Type B pancreatic cell (in vitro differentiated cells): Measurements from ENCODE around the gene RPTOR. TPM values are rescaled to one million over a fixed set of nuclear protein-coding genes. Genes with fewer than 3 reads are reported as not detected.

Experiments
- DNase-seq: peaks from one replicate; pipeline ENCODE4 v3.0.0; 2021; ENCODE audit warnings: mixed read lengths; ENCODE audit not compliant: unreplicated experiment; ENCODE audit errors: extremely low spot score
- H3K27ac Mint-ChIP-seq: 2 replicates; pipeline ENCODE4 v1.8.0; 2021; ENCODE audit warnings: mild to moderate bottlenecking, mixed read lengths
- H3K27me3 Mint-ChIP-seq: 2 replicates; pipeline ENCODE4 v1.8.0; 2021; ENCODE audit warnings: mixed read lengths
- H3K36me3 Mint-ChIP-seq: 2 replicates; pipeline ENCODE4 v1.8.0; 2021; ENCODE audit warnings: mixed read lengths
- H3K4me1 Mint-ChIP-seq: one replicate; pipeline ENCODE4 v1.8.0; 2021; ENCODE audit warnings: mixed read lengths; ENCODE audit not compliant: unreplicated experiment
- H3K4me3 Mint-ChIP-seq: 2 replicates; pipeline ENCODE4 v1.8.0; 2021; ENCODE audit warnings: mild to moderate bottlenecking, mixed read lengths
- H3K9me3 Mint-ChIP-seq: 2 replicates; pipeline ENCODE4 v1.8.0; 2021; ENCODE audit warnings: mixed read lengths
- total RNA-seq: library from RNA; stranded (reverse); gene quantifications from 2 replicates; pipeline ENCODE4 v1.2.1, GENCODE V29; 2021; ENCODE audit warnings: low replicate concordance
- TF ChIP-seq, protein P1 (sequence below): fragments of 200-600 bp; sonication (generic); conservative IDR thresholded peaks from 2 replicates; pipeline ENCODE4 v1.5.0; 2021; ENCODE audit warnings: antibody characterized with exemption, mild to moderate bottlenecking

Gene RPTOR
- total RNA-seq, 1 donor from 2014 or later, result 39.8 TPM

DNA sequence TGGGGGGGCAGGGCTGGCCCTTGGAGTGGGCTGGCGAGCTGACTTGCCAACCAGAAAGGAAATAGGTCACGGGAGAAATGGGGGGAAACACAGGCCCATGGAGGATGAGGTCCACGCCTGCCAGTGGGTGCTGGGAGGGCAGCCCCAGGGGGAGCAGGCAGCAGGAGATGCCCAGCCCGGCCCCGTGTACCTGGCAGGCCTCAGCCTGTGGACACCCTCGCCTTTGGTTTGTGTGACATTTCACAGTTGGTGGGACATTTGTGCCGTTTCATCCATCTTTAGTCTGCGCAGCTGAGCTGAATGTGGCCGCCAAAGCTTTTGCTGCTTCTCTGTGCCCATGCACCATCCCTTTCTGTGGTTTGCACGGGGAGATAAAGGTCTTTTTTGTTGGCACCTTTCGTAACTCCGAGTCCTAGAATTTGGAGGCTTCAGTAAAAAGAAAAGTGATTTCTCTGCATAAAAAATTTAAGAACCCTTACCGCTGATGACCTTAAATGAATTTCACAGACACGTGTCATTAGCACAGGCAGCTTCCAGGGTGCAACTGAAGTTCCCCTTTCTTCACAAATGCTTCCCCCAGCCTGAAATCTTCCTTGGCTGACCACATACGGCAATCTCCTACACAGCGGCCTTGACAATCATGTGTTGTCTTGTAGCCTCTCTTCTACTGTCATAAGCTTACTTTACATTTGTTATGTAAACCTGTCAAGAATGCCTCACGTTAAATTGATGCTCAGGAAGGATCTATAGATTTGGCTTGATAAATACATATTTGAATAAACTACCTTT, 193.6 kb downstream of the RPTOR start:
- Mint-ChIP-seq H3K4me3 (no peak overlapping the region), H3K27me3 (no peaks in the 10 kb centered on the region), H3K4me1 (peaks cover 7% of the 10 kb centered on the region), H3K36me3 (peaks cover 34% of the 10 kb centered on the region), H3K27ac (no peak overlapping the region), H3K9me3 (no peaks in the 10 kb centered on the region)
- TF ChIP-seq, protein P1, sequence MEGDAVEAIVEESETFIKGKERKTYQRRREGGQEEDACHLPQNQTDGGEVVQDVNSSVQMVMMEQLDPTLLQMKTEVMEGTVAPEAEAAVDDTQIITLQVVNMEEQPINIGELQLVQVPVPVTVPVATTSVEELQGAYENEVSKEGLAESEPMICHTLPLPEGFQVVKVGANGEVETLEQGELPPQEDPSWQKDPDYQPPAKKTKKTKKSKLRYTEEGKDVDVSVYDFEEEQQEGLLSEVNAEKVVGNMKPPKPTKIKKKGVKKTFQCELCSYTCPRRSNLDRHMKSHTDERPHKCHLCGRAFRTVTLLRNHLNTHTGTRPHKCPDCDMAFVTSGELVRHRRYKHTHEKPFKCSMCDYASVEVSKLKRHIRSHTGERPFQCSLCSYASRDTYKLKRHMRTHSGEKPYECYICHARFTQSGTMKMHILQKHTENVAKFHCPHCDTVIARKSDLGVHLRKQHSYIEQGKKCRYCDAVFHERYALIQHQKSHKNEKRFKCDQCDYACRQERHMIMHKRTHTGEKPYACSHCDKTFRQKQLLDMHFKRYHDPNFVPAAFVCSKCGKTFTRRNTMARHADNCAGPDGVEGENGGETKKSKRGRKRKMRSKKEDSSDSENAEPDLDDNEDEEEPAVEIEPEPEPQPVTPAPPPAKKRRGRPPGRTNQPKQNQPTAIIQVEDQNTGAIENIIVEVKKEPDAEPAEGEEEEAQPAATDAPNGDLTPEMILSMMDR, result no peak
- DNase-seq, result no peak

DNA sequence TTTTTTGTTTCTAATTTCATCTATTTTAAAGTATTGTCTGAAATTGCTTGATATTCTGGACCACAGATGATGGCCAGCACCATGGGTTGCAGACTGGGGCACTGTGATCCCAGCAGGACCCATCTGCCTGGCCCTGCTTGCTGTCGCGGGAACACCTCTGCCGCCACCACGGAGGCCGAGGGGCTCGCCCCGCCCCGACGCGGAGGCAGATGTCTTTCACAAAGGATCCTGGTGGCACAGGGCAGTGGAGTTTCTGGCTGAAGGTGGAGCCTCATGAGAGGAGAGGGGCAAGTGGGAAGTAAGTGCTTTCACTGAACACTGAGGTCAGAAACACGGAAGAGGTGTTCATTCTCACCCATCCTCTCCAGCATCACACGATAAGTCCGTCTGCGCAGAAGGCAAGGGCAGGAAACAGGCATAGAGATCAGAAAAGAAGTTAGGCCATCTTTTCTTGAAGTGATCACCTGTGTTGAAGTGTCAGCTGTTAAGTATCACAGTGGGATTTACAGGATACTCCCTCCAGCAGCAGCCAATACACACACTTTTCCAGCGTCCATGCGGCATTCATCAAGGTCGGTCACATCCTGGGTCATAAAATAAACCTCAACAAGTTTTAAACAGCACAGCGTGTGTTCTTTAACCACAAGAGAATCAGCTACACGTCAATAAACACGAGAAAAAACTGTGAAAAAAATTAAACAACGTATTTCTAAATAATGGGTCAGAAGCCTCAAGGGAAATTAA, 194.5 kb downstream of the RPTOR start:
- no peak for DNase-seq
- peaks cover 7% of the 10 kb centered on the region for H3K4me1 Mint-ChIP-seq
- no peaks in the 10 kb centered on the region for H3K9me3 Mint-ChIP-seq
- peaks cover 31% of the 10 kb centered on the region for H3K36me3 Mint-ChIP-seq
- no peak overlapping the region for H3K27ac Mint-ChIP-seq
- no peaks in the 10 kb centered on the region for H3K27me3 Mint-ChIP-seq
- TF ChIP-seq, protein P1, result no peak
- H3K4me3 Mint-ChIP-seq, result no peak overlapping the region

DNA sequence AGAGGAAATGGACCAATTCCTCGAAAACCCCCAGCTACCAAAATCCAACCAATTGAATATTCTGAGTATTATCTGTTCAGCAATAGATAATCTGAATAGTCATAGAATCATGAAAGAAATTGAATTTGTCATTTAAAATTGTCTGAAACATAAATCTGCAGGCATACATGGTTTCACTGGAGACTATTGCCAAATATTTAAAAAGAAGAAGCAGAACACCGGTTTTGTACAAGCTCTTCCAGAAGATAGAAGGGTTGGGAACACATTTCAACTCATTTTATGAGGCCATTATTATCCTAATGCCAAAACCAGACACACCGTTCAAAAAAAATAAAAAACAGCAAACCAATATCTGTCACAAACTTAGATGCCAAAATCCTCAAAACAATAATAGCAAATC, 195.5 kb downstream of the RPTOR start:
- Mint-ChIP-seq H3K4me1 (peaks cover 7% of the 10 kb centered on the region), H3K4me3 (no peak overlapping the region)
- TF ChIP-seq, protein P1, result no peak

DNA sequence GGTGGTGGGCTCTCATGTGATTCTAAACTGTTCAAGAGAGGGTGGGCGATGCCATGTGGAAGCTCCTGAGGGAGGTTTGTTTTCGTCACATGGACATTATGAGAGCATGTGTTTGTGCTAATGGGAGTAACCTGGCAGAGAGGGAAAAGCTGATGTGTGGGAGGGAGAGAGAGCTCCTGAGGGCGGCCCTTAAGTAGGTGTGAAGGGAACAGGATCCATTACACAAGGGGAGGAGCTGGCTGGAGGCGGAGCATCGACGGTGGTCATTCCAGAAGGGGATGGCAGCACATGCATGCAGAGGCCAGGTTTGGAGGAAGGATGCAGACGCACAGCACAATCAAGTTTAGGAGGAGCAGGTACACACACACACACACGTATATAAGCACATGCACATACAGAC, 197.5 kb downstream of the RPTOR start:
- no peak overlapping the region for H3K4me3 Mint-ChIP-seq
- H3K36me3 Mint-ChIP-seq, result peaks cover 25% of the 10 kb centered on the region
- H3K27me3 Mint-ChIP-seq, result no peaks in the 10 kb centered on the region
- no peak overlapping the region for H3K27ac Mint-ChIP-seq
- no peak for DNase-seq
- TF ChIP-seq, protein P1, result no peak
- no peaks in the 10 kb centered on the region for H3K4me1 Mint-ChIP-seq
- H3K9me3 Mint-ChIP-seq, result no peaks in the 10 kb centered on the region

More for the DNA sequence above, 195.5 kb downstream of the RPTOR start:
- no peak overlapping the region for H3K27ac Mint-ChIP-seq
- DNase-seq, result no peak
- peaks cover 28% of the 10 kb centered on the region for H3K36me3 Mint-ChIP-seq
- no peaks in the 10 kb centered on the region for H3K9me3 Mint-ChIP-seq
- no peaks in the 10 kb centered on the region for H3K27me3 Mint-ChIP-seq

DNA sequence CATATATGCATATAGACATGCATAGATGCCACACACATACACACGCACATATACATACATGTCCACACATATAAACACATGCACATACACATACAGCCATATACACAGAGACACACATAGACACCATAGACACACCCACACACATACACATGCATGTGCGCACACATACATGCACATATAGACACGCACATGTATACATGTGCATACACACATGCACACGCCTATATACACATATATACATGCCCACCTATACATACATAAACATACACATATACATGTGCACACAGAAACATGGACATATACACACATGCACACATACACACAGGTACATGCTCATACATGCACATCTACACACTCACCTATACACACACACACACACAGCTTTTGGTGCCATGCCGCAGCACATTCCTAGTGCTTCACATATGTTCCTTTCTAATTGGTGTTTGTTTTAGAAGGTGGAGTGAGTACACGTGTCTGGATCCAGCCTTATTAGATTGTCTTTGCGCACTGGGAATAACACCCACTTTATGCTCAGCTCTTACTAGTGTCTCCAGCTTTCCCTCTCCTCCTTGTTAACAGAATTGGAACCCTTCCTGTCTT, 198.0 kb downstream of the RPTOR start:
- H3K4me3 Mint-ChIP-seq, result no peak overlapping the region
- H3K27ac Mint-ChIP-seq, result no peak overlapping the region
- H3K27me3 Mint-ChIP-seq, result no peaks in the 10 kb centered on the region
- peaks cover 29% of the 10 kb centered on the region for H3K36me3 Mint-ChIP-seq
- TF ChIP-seq, protein P1, result no peak
- no peaks in the 10 kb centered on the region for H3K9me3 Mint-ChIP-seq
- DNase-seq, result no peak
- H3K4me1 Mint-ChIP-seq, result no peaks in the 10 kb centered on the region
